NB4 (cell line): Measurements from ENCODE around the gene DDC.
A peak's percentile ranks its signal among the peaks of the same experiment; 100 is the strongest.

Source experiments
- DNase-seq: peaks from one replicate; pipeline ENCODE4 v3.0.0; 2010; ENCODE audit warnings: low read depth
- H3K4me3 ChIP-seq: one replicate; pipeline ENCODE4 v1.5.1; 2011; ENCODE audit warnings: mild to moderate bottlenecking, low read depth, low read length, moderate library complexity
- CTCF ChIP-seq: IDR thresholded peaks from one replicate; pipeline ENCODE4 v1.5.1; 2012; ENCODE audit warnings: low read depth, low read length
- MAX ChIP-seq: IDR thresholded peaks from 2 replicates; pipeline ENCODE4 v1.6.1; 2011; ENCODE audit warnings: low read depth, low read length
- MYC ChIP-seq: IDR thresholded peaks from 2 replicates; pipeline ENCODE4 v1.6.1; 2011; ENCODE audit warnings: low read depth, low read length
- POLR2A ChIP-seq: IDR thresholded peaks from 2 replicates; pipeline ENCODE4 v1.6.1; 2011; ENCODE audit warnings: mild to moderate bottlenecking; ENCODE audit not compliant: insufficient read length; ENCODE audit errors: extremely low read depth

Gene DDC

GRCh38 chr7:50411332-50411731 lies 153.9 kb downstream of the DDC start:
- no peak overlapping the region for H3K4me3 ChIP-seq
- TF ChIP-seq MAX = no peak
- TF ChIP-seq MYC = no peak
- TF ChIP-seq POLR2A = no peak
- no peak for TF ChIP-seq CTCF
- no peak for DNase-seq

- DNase-seq = peak; percentile 92
- peak; percentile 52 for TF ChIP-seq MAX
- peak; percentile 68 for TF ChIP-seq MYC
- no peak for TF ChIP-seq CTCF
- no peak for TF ChIP-seq POLR2A
- H3K4me3 ChIP-seq = no peak overlapping the region
Measured at GRCh38 chr7:50409856-50410745, 155.1 kb downstream of the DDC start.
